ENCODE results near the gene ARID4B. TPM values are rescaled to one million over a fixed set of nuclear protein-coding genes. Genes with fewer than 3 reads are reported as not detected.

Gene ARID4B
- total and polyA plus RNA-seq, 2 of the 13 experiments (the other 11 are each of a cell fraction or from before 2014, with no cell fraction given), result 9.7 to 24.6 TPM

- TF ChIP-seq MED8 (CRISPR knock-in tag; IDR thresholded peaks at IDR 0.05; ENCODE audit: insufficient replicate concordance) (no peak), GATA4 (IDR thresholded peaks at IDR 0.05; ENCODE audit: borderline replicate concordance, low read depth) (no peak), ZNF562 (CRISPR knock-in tag; IDR thresholded peaks at IDR 0.05; ENCODE audit: borderline replicate concordance) (no peak), ZNF629 (CRISPR knock-in tag; conservative IDR thresholded peaks at IDR 0.05) (no peak)
Measured at GRCh38 chr1:235286667-235287066, 41.3 kb downstream of the ARID4B start (continued).

- no TSS peak for BruUV-seq (replicated peaks)
- CTCF ChIA-PET (ENCODE audit: low intra/inter-chr PET ratio, low total read pairs), result no interaction called here
Measured at GRCh38 chr1:235284231-235284769, 43.7 kb downstream of the ARID4B start.

More at GRCh38 chr1:235284231-235284769, 43.7 kb downstream of the ARID4B start:
- Histone ChIP-seq H3K4me1 (ENCODE audit: insufficient read depth, low read length) (no peaks in the 10 kb centered on the region), H3K27ac (ENCODE audit: extremely low read length, insufficient read depth, low read length) (no peak overlapping the region), H3K9me3 (ENCODE audit: low read length) (no peaks in the 10 kb centered on the region), H3K4me2 (ENCODE audit: low read depth, low read length) (no peak overlapping the region), H2AFZ (ENCODE audit: low read length) (no peak overlapping the region), H3K27me3 (ENCODE audit: control insufficient read depth in 1 of 2, insufficient read depth in 2 of 2, low read length in 2 of 2) (no peaks in the 10 kb centered on the region), H3K79me2 (ENCODE audit: insufficient read depth, low read length) (peaks cover 98% of the 10 kb centered on the region), H3K36me3 (replicated peaks in 1 of 2; ENCODE audit: control insufficient read depth in 1 of 2, insufficient read depth in 2 of 2, low read length in 2 of 2) (peaks cover 0 to 3% of the 10 kb centered on the region in 2 experiments; a peak in 3 of 5 replicates), H3K9ac (ENCODE audit: insufficient read depth, low read depth, low read length) (no peak overlapping the region), H4K20me1 (ENCODE audit: insufficient read depth, low read length) (peaks cover 38% of the 10 kb centered on the region), H3K4me3 (replicated peaks in 1 of 3; ENCODE audit: insufficient read depth in 1 of 3, low read depth in 2 of 3, low read length in 3 of 3) (no peak overlapping the region)
- intact Hi-C loops (cut with micrococcal nuclease; ENCODE audit: unreplicated experiment), result no loop called here
- WGBS (ENCODE audit: low lambda C conversion rate), result 98% methylated on average over 6 of the region's 6 CpGs
- in situ Hi-C loops (cut with HindIII; ENCODE audit: extremely low pct_ligation_motif_present, low pct_unique_long_range_greater_than_20kb), result no loop called here
- TF ChIP-seq ZNF124 (CRISPR knock-in tag; IDR thresholded peaks at IDR 0.05) (no peak), RORA (CRISPR knock-in tag; IDR thresholded peaks at IDR 0.05) (no peak), ZNF44 (CRISPR knock-in tag; IDR thresholded peaks at IDR 0.05) (no peak), TP53 (CRISPR knock-in tag; conservative IDR thresholded peaks at IDR 0.05) (no peak), ATF7 (IDR thresholded peaks at IDR 0.05) (no peak), ATF7 (CRISPR knock-in tag; IDR thresholded peaks at IDR 0.05) (no peak), MTA1 (CRISPR knock-in tag; IDR thresholded peaks at IDR 0.05; ENCODE audit: borderline replicate concordance) (no peak), GTF3A (CRISPR knock-in tag; conservative IDR thresholded peaks at IDR 0.05) (no peak), ZFP41 (CRISPR knock-in tag; IDR thresholded peaks at IDR 0.05; ENCODE audit: borderline replicate concordance) (no peak), TCF7 (IDR thresholded peaks at IDR 0.05; ENCODE audit: low read depth) (no peak), TOPORS (CRISPR knock-in tag; IDR thresholded peaks at IDR 0.05) (no peak), SP140L (CRISPR knock-in tag; IDR thresholded peaks at IDR 0.05; ENCODE audit: borderline replicate concordance) (no peak), MTA3 (CRISPR knock-in tag; IDR thresholded peaks at IDR 0.05) (no peak), ZNF180 (CRISPR knock-in tag; IDR thresholded peaks at IDR 0.05; ENCODE audit: borderline replicate concordance, low read depth) (no peak)
- FAIRE-seq (no peak), DNase-seq (ENCODE audit: low spot score) (no peak), ATAC-seq (no peak)
- POLR2A ChIA-PET, result no interaction called here

All from HepG2 (cell line).